Measurements from ENCODE around the gene FAM149A.

FAM149A gene

GRCh38 chr4:186205156-186205555 lies 100.7 kb downstream of the FAM149A start:
- no peak for DNase-seq

GRCh38 chr4:186216465-186217024 lies 112.0 kb downstream of the FAM149A start:
- no peak for DNase-seq

- DNase-seq, result peak; percentile 46
Observed at GRCh38 chr4:186217733-186218293, 113.3 kb downstream of the FAM149A start.

GRCh38 chr4:186221624-186222023 lies 117.1 kb downstream of the FAM149A start:
- no peak for DNase-seq

Measured in OCI-M1 (cell line).